DOHH2 (cell line): ENCODE data around the gene ZDHHC1.

Experiments used
- EZH2phosphoT487 ChIP-seq: fragments of 200-600 bp; sonication (generic); IDR thresholded peaks from 2 replicates; pipeline ENCODE4 v1.6.1; 2017; ENCODE audit warnings: borderline replicate concordance, mild to moderate bottlenecking, antibody characterized with exemption, low read length, moderate library complexity, mixed read lengths
- TF ChIP-seq, protein P1 (sequence below): fragments of 200-600 bp; sonication (generic); IDR thresholded peaks from one replicate; pipeline ENCODE4 v1.5.1; 2014; ENCODE audit warnings: antibody characterized with exemption, mild to moderate bottlenecking, low read depth, low read length; ENCODE audit not compliant: poor library complexity, severe bottlenecking

DNA sequence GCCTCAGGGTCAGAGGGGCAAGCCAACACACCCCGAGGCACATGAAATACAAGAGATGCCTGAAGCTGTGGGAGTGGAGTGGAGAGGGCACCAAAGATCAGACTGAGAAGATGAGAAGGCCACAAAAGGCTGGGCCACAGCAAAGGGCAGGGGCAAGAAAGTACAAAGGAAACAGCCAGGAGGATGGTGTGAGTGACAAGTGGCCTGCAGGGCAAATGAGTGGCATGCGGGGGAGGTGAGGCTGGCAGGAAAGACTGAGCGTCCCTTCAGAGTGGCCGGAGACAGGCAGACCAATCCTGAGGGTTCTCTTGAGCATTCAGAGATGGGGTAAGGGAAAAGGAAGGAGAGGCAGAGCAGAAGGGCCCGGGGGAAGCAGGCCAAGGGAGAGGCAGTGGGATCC, 37.8 kb upstream of the ZDHHC1 start:
- TF ChIP-seq, protein P1, sequence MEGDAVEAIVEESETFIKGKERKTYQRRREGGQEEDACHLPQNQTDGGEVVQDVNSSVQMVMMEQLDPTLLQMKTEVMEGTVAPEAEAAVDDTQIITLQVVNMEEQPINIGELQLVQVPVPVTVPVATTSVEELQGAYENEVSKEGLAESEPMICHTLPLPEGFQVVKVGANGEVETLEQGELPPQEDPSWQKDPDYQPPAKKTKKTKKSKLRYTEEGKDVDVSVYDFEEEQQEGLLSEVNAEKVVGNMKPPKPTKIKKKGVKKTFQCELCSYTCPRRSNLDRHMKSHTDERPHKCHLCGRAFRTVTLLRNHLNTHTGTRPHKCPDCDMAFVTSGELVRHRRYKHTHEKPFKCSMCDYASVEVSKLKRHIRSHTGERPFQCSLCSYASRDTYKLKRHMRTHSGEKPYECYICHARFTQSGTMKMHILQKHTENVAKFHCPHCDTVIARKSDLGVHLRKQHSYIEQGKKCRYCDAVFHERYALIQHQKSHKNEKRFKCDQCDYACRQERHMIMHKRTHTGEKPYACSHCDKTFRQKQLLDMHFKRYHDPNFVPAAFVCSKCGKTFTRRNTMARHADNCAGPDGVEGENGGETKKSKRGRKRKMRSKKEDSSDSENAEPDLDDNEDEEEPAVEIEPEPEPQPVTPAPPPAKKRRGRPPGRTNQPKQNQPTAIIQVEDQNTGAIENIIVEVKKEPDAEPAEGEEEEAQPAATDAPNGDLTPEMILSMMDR = no peak
- no peak for TF ChIP-seq EZH2phosphoT487
